DND-41 (cell line): ENCODE results near the gene RAD23B.

Experiments
- EZH2 ChIP-seq: IDR thresholded peaks from 3 replicates; pipeline ENCODE4 v1.6.1; 2012; ENCODE audit warnings: borderline replicate concordance, low read depth, mild to moderate bottlenecking, moderate library complexity, low read length, inconsistent platforms; ENCODE audit not compliant: severe bottlenecking
- TF ChIP-seq, protein P1 (sequence below): IDR thresholded peaks from 2 replicates; pipeline ENCODE4 v1.5.1; 2012; ENCODE audit warnings: borderline replicate concordance, low read length, moderate library complexity, mild to moderate bottlenecking; ENCODE audit not compliant: poor library complexity, severe bottlenecking; ENCODE audit errors: extremely low read depth

DNA sequence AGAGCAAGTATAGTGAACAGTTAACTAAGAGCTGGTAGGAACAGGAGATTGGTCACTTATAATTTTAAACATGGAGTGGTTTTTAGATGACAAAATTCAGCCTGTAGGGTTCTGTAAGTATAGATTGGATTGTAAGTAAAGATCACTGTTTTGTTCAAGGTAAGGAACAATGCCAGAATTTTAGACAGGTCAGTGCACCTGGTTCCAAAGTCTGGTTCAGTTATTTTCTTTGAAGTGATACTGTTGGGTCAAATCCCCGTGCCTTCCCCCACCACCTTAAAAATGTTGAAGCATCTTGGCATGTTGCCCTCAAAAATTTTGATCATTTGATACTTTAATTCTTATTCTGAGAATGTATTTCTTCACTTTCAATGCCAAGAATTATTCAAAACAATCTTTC lies 12.9 kb downstream of the RAD23B start:
- TF ChIP-seq, protein P1, sequence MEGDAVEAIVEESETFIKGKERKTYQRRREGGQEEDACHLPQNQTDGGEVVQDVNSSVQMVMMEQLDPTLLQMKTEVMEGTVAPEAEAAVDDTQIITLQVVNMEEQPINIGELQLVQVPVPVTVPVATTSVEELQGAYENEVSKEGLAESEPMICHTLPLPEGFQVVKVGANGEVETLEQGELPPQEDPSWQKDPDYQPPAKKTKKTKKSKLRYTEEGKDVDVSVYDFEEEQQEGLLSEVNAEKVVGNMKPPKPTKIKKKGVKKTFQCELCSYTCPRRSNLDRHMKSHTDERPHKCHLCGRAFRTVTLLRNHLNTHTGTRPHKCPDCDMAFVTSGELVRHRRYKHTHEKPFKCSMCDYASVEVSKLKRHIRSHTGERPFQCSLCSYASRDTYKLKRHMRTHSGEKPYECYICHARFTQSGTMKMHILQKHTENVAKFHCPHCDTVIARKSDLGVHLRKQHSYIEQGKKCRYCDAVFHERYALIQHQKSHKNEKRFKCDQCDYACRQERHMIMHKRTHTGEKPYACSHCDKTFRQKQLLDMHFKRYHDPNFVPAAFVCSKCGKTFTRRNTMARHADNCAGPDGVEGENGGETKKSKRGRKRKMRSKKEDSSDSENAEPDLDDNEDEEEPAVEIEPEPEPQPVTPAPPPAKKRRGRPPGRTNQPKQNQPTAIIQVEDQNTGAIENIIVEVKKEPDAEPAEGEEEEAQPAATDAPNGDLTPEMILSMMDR = no peak
- TF ChIP-seq EZH2 = no peak
